Measurements from ENCODE around the gene LBP. TPM values are rescaled to one million over a fixed set of nuclear protein-coding genes. Genes with fewer than 3 reads are reported as not detected.

Gene LBP
- total RNA-seq, 1 donor from 2014 or later: 3.9 TPM

Other genes starting within 250 kb of the LBP start
- gene TGM2, start 181.2 kb upstream of the LBP start, total RNA-seq (ENCODE audit: insufficient read depth, low replicate concordance): 243 TPM
- gene KIAA1755, start 85.7 kb upstream of the LBP start, total RNA-seq (ENCODE audit: insufficient read depth, low replicate concordance): 4.3 TPM
- not detected for gene BPI, start 42.3 kb upstream of the LBP start, total RNA-seq (ENCODE audit: insufficient read depth, low replicate concordance)
- 2.4 TPM for gene SNHG17, start 88.8 kb downstream of the LBP start, total RNA-seq (ENCODE audit: insufficient read depth, low replicate concordance)
- 36.4 TPM for gene RALGAPB, start 126.4 kb downstream of the LBP start, total RNA-seq (ENCODE audit: insufficient read depth, low replicate concordance)
- not detected for gene ADIG, start 234.7 kb downstream of the LBP start, total RNA-seq (ENCODE audit: insufficient read depth, low replicate concordance)

All from umbilical cord (tissue), 1 donor.